ENCODE data around the gene ADAMTSL1.

The ADAMTSL1 gene

GRCh38 chr9:18887546-18887945 is 413.6 kb downstream of the ADAMTSL1 start:
- DNase-seq = no peak

GRCh38 chr9:18888290-18888689 is 414.3 kb downstream of the ADAMTSL1 start:
- no peak for DNase-seq

GRCh38 chr9:18889550-18889949 is 415.6 kb downstream of the ADAMTSL1 start:
- DNase-seq = no peak

GRCh38 chr9:18890372-18890771 is 416.4 kb downstream of the ADAMTSL1 start:
- no peak for DNase-seq

- DNase-seq = no peak
Measured at GRCh38 chr9:18891946-18892670, 418.2 kb downstream of the ADAMTSL1 start.

- no peak for DNase-seq
Measured at GRCh38 chr9:18893046-18893445, 419.1 kb downstream of the ADAMTSL1 start.

DNA sequence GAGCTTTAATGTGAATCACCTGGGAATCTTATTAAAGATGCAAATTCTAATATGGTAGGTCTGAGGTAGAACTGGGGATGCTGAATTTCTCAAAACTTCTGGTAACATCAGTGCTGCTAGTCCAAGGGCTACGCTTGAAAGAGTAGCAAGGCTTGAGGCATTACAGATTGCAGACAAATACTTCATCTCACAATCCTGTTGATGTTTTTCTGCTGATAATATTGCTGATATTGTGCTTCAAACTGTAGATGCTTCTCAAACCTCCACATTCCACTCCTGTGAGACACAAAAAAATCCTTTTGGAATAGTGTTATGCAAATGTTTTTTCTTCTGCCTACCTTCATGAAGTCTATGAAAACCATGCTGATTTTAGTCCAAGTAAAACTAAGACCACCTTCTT is 419.5 kb downstream of the ADAMTSL1 start:
- DNase-seq = no peak

DNA sequence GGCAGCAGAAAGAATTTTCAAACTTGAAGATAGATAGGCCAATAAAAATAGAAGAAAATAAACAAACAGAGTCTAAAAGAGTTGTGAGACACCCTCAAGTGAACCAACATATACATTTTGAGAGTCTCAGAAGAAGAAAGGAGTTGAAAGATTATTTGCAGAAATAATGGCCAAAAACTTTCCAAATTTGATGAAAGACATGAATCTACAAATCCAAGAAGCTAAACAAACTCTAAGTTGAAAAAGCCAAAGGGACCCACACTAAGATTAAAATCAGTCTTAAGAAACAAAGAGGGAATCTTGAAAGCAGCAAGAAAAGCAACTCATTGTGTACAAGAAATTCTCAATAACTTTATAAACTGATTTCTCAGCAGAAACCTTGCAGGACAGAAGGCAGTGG is 422.1 kb downstream of the ADAMTSL1 start:
- DNase-seq = no peak

- DNase-seq = no peak
Measured at GRCh38 chr9:18896531-18897179, 422.7 kb downstream of the ADAMTSL1 start.

DNA sequence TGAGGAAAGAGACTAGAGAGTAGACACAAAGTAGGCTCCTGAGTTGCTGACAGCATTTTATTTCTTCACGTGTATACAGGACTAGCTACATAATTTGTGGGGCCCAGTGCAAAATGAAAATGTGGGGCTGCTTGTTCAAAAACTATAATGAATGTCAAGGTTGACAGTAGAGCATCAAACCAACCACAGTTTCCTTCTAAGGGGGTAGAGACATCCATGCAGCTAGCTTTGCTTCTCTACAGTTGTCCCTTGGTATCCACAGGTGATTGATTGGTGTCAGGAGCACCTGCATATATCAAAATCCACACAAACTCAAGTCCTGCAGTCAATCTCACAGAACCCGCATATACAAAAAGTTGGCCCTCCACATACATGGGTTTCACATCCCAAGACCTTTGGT is 429.5 kb downstream of the ADAMTSL1 start:
- DNase-seq = no peak

DNA sequence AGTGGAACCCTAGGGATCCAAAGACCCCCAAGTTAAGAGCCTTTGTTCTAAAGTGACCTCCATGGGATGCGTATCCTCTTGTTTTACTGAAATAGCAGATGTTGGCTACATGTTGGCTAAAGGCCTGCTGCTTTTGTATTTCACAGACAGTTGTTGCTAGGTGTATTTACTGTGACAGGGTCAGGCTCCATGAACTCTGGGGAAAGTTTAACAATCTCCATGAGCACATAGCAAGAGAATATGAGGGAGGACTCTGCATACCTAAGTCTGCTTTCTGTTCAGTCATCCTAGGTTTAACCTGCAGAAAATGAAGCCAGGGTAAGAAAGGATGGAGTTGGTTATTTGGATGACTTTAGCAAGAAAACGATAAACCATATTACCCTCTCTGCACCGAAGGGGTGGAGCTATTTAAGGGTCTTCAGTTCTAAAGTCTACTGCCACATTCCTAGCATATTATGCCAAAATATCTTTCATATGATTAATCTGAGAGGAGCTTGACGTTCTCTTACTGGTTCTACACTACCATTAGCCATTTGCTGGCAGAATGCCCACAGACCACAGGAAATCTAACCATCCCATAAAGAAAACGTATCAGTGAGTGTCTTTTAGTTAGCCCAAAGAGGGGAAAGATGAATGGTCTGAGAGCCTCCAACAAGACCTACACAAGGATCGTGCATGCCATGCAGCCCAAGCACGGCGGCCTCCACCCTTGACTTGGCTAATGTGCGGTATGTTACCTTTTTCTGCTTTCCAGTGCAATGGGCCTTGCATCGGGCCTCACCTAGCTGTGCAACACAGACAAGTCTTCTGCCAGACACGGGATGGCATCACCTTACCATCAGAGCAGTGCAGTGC is 431.3 kb downstream of the ADAMTSL1 start:
- DNase-seq = no peak

DNA sequence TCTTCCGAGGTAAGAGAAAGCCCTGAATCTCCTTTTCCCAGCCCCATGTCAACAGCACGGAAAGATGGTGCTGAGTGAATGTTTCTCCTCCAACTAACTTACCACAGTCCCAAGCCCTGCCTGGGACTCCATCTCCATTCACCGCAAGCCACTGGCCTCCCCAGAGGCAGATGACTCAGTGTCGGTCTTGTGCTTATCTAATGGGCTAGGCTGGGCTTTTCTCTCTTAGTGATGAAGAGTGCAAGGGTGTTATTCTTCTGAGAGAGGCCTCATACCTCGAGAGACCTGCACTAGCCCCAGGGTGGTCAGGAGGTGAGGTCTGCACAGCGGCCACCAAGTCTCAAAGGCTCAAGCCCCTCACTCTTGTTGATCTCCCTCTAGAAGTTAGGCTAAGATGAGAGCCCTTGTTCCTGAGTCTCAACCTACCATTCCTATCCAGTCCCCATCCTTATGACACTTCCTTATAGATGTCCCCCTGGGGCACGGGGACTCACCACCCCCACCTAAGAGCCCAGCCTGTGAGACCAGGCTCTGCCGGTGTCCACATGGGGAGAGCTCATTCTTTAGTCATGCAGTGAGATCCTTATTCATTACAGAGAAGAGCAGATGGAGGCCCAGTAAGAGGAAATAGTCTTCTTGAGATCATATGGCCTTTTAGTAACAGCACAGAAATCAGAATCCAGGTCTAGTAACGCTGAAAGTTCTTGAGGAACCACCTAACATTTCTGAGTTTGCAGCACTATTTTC is 432.1 kb downstream of the ADAMTSL1 start:
- DNase-seq = no peak

- no peak for DNase-seq
Measured at GRCh38 chr9:18906656-18907395, 432.9 kb downstream of the ADAMTSL1 start.

DNA sequence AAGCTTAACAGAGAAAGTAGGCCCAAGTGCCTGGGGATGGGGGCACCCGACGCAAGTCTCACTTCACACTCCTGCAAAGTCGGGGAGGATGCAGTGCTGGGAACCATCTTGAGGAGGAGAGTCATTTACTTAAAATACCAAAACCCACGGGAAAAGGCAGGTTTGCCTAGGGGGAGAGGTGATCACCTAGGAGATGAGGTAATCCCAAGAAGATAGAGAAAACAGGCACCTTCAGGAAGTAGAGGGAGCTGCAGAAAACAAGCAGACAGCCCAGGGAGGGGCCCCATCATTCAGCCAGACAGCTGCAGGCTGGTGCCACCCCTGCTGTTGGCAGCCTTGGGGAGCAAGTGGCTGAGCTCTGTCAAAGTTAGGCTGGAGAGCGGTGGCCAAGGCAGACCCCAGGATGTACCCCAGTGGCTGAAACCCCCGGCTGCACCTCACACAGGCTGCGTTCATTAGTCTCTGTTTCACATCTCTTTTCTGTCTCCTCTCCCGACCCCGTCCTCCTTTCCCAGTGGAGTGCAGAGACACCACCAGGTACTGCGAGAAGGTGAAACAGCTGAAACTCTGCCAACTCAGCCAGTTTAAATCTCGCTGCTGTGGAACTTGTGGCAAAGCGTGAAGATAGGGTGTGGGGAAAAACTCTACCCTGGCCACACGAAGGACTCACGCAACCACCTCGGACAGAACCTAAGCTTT is 434.1 kb downstream of the ADAMTSL1 start:
- no peak for DNase-seq

- DNase-seq = no peak
Measured at GRCh38 chr9:18909140-18910018, 435.4 kb downstream of the ADAMTSL1 start.

- no peak for DNase-seq
Measured at GRCh38 chr9:18910435-18910834, 436.5 kb downstream of the ADAMTSL1 start.

DNA sequence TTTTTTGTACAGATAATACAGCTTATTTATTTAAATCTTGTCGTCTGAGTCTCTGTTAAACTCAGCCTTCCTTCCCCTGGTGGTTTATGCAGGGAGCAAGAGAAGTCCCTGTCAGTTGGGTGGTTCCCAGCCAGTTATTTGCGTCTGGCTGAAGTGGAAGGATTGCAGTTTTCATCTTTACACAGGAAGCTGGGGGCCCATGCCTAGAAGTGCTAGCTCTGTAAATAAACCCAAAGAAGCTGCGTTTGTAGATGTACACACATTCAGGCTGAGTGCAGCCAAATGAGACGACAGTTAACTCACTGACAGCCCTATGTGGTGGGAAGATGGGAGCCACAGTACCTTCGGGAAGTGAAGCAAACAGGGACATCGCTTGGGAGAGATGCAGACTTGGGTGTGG is 437.0 kb downstream of the ADAMTSL1 start:
- no peak for DNase-seq

DNA sequence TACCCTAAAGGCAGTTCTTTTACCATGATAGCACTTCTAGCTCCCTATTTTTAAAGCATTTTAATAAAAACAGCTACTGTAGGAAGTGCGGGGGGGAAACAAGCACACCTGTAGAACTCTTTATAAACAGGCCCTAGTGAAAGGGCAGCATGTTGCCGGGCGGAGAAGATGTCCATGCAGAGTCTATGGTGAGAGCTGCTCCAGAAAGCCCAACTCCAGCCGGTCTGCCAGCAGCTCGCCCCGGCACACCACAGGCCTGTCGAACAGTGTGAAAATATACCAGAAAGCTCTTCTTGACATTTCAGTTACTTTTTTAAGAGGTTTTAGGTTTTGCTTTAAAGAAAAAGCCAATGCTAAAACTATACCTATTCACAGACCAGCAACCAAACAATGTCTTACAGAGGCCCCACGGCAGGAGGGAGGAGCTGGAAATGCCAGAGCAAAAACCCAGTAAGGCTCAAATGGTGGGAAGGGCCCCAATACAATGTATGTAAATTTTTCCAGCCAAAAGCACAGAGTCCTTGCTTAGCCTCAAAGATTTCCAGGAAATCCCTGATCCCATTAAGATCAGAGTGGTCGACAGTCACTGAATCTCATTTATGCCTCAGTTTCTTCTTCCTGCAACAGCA is 437.9 kb downstream of the ADAMTSL1 start:
- no peak for DNase-seq

DNA sequence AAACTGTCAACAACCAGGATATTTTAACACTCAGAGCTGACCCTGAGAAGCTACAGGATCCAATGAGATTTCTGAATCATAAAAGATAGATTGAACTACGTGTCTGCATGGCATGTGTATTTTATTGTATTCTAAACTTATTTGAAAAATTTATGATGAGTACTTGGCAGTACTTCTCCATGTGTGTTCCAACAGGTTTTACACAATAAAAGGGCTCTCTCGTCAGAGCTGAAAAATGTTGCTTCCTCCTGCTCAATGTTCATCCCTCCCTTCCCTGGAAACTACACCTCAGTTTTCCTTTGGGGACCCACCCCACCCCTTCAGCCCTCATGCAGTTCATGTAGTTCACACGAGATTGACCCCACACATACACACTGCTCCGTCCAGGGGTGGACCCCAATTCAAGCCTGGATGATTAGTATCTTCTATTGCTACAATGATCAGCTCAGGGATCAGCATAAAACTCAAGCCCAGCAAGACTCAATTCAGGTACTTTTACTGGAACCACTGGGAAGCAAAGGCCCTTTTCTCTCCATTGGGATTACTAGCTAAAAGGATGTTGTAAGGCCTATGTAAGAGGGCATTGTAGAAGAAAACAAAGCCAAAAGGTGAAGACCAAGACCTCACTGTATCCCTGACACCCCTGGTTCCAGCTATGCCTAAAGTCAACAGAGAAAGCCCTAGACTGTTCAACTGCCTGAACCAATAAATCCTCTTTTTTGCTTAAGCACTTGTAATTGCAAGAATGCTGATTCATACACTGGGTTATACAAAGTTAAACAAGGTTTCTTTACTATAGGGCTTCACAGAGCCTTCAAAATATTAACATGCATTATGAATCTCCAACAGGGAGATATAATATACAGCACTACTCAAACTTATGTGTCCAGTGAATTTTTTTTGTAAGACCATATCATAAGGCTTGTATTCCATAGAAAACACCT is 446.5 kb downstream of the ADAMTSL1 start:
- no peak for DNase-seq

Measured in KG1 (cell line).